GM18951 (cell line): ENCODE data around the gene TNFRSF1A.

Experiments used
- POLR2A ChIP-seq: IDR thresholded peaks from 4 replicates; pipeline ENCODE4 v1.6.1; 2011; ENCODE audit warnings: mild to moderate bottlenecking; ENCODE audit not compliant: insufficient read length, insufficient read depth; ENCODE audit errors: extremely low read depth
- in situ Hi-C: fragments of 300-500 bp; cut with MboI; formaldehyde crosslinking; loops from one replicate; pipeline ENCODE4 v1.12.0; 2022; ENCODE audit warnings: low sequenced_read_pairs, mixed read lengths, inconsistent platforms; ENCODE audit not compliant: unreplicated experiment

Gene TNFRSF1A

DNA sequence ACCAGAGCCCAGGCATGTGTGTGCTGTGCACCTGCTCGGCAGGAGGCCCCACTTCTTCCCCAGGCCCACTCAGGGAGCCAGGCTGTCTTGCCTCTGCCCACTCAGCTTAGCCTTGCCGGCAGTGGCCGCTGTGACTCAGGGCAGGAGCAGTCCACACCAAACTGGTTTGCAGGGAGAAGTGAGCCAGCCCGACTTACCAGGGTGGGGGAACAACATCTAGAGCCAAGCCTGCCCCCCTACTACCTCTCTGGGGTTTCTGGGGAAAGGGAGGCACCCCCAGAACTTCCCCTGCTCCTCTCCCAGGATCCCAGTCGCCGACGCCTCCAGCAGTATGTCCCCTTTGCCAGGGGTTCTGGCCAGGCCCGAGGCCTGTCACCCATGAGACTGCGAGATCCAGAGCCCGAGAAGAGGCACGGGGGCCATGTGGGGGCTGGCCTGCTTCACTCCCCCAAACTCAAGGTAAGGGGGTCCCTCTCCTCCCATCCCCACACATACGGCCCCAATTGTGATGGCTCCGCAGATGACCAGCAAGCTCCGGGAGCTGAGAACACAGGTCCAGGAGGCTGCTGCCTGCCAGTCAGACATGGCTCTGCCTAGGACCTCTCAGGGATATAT lies 28.4 kb downstream of the TNFRSF1A start:
- in situ Hi-C loops = no loop called here
- TF ChIP-seq POLR2A = no peak

DNA sequence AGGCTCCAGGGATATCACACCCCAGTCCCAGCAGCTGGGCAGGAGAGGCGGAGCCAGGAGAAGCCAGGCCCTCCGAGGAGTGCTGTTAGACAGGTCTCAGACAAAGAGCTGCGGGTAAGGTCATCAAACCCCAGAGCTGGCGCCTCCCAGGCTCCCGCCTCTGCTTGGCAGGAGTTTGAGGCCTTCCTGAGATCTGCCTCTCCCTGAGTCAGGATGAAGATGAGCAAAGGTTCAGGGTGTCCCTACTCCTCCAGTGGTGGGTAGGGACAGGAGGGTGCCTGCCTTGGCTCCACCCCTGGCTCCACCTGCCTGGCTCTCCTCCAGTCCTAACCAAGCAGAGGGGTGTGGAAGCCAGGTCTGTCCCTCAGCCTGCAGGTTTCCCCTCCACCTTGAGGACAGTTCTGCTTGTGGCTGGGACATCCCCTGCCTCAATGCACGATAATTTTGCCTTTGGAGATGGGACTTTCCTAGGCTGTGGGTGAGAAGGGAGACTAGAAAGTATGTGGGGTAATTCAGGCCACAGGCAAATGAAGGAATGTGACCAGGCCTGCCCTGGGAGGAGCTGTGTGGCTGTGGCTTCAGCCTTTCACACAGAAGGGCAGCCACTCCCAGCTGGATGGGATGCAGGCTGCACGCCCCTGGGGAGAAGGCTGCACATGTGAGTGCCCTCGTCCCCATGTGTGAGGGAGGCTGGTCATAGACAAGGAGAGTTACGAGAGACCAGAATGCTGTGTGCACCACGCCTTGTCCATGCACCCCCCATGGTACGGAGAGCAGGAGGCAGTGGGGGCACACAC lies 29.1 kb downstream of the TNFRSF1A start:
- in situ Hi-C loops = no loop called here
- TF ChIP-seq POLR2A = no peak

DNA sequence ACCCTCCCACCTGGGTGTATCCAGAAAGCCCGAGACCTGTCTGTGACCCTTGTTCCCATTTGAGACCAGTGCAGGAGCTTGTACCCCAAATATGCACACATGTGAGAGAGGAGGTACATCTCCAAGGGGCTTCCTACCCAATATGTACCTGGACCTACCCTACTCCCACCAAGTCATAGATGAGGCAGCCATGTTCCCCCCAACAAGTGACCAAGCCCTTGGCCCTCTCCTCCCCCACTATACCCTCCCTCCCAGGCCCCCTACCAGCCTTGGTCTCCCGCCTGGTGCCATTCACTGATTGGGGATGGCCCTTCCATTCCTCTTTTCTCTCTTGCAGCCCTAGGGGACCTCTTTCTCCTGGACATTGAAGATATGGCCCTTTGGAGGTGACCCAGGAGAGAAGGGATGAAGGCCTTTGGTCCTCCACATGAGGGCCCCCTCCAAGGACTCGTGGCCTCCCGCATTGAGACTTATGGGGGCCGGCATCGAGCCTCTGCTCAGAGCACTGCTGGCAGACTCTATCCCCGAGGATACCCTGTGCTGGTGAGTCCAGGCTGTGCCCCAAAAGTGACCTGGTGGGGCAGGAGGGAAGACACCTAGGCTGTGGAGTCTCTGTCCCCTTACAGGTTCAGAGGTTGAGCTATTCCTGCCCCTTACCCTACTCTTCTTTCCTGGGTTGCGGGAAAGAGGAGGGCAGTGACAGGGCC lies 29.9 kb downstream of the TNFRSF1A start:
- no peak for TF ChIP-seq POLR2A
- in situ Hi-C loops = no loop called here

DNA sequence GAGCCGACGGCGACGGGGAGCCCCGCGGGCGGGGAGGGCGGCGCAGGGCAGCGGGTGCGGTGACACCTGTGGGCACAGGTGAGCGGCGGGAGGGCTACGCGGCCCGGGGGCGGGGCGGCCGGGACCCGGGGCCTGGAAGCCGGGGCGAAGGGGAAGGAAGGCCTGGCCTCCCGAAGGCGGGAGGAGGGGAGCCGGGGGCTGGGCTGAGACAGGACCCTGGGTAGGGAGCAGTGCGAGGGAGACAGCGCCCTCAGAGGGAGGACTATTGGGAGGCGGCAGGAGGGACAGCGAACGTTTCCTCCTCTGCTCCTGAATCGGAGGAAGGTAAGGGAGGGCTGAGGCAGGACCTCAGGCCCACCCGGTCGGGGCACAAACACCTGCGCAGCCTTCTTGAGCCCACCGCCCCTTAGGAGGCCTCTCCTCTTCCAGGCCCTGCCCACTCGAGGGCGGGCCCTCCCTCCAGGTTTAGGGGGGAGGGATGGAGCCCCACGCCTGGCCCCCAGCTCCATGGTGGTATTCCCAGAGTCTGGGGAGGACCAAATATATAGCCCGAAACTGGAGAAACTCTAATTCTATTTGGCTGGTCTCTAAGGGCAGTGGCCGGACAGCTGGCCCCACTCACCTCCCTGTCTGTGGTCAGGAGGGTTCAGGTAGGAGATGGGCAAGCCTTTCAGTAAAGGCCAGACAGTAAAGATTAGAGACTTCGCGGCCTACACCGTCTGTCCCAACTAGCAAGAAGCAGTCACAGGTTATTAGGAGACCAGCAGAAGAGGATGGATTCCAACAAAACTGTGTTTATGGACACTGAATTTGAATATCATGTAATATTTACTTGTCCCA lies 30.9 kb downstream of the TNFRSF1A start:
- no peak for TF ChIP-seq POLR2A
- in situ Hi-C loops = no loop called here

DNA sequence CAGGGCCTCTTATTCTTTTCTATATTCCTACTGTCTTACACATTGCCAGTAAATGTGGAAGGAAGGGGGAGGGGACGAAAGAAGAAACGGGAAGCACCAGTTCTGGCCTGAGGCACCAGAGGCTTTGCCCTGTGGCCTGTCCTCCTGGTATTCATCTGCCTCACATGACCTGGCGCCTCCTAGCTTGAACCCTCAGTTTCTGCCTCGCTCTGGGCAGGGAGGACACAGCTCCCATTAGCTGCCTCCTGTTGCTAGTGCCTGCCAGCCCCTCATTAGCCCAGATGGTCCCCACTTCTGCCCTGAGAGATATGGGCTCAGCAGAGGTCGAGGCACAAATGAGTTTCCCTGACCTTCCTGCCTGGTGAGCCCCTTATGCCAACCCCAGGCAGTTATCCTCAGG lies 34.3 kb downstream of the TNFRSF1A start:
- in situ Hi-C loops = no loop called here
- no peak for TF ChIP-seq POLR2A

GRCh38 chr12:6306599-6307220 lies 35.2 kb downstream of the TNFRSF1A start:
- TF ChIP-seq POLR2A = no peak
- in situ Hi-C loops = no loop called here

DNA sequence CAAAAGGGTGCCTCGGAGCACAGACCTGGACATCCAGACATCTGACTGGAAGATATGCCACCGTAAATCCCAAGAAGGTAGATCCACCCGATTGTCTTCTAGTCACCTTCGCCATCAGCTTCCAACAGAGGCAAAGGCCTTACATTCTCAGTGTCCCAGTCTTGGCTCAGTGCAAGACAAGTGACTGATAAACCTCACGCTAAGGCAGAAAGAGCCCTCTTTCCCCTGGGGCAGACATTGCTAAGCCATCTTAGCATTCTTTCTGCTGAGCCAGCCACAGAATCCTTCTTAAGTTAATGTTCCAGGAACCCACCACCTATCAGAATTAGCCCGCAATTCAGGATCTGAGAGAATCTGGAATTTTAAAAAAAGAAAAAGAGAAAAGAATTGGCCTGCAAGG lies 35.7 kb downstream of the TNFRSF1A start:
- in situ Hi-C loops = no loop called here
- no peak for TF ChIP-seq POLR2A

- in situ Hi-C loops = no loop called here
- TF ChIP-seq POLR2A = no peak
These were observed 38.8 kb downstream of the TNFRSF1A start for GRCh38 chr12:6303071-6303470.

DNA sequence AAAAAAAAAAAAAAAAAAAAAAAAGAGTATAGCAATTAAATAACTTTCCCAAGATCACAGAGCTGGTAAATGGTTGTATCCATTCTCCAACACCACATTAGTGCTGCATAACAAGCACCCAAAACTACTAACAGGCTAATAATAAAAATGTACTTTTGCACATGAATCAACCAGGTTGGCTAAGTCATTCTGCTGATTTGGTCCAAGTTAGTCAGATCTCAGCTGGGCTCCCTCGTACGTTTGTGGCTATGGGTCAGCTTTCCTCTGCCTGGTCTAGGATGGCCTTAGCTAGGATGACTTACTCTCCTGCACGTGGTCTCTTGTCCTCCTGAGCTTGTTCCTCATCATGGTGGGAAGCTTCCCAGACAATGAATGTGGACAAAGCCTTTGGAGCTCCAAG lies 39.3 kb downstream of the TNFRSF1A start:
- in situ Hi-C loops = no loop called here
- TF ChIP-seq POLR2A = no peak

- in situ Hi-C loops = no loop called here
- no peak for TF ChIP-seq POLR2A
These were observed 40.2 kb downstream of the TNFRSF1A start for GRCh38 chr12:6301721-6302120.

- in situ Hi-C loops = no loop called here
- TF ChIP-seq POLR2A = no peak
These were observed 44.7 kb downstream of the TNFRSF1A start for GRCh38 chr12:6297170-6297569.

DNA sequence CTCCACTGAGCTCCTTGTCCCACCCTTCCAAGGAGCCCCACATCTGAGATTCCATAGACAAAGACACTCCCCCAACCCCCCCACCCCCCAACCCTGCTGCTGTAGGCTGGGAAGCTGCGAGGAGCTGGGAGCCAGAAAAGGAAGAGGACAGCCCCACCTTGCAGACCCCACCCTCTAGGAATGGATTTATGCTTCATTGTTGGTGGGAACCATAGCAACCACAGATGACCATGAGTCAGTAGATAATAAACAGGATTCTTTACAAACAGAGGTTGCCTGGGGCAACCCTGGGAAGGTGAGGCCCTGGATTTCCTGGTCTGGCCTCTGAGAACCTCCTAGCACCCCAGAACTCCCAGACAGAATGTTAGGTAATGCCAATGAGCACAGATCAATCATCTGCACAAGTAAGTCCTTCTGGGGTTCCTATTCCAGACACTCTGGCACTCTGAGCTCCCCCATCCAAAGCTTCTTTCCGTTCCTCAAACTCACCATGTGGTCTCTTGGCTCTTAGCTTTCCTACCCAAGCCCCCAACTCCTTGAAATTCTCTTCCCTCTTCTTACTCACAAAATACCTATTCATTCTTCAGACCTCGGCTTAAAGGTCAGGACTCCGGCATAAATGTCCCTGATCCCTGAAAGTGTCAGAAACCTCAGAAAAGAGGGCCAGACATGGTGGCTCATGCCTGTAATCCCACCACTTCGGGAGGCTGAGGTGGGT lies 46.6 kb downstream of the TNFRSF1A start:
- TF ChIP-seq POLR2A = no peak
- in situ Hi-C loops = no loop called here
